T-cell (primary cell): ENCODE data around the gene KIAA0513. TPM values are rescaled to one million over a fixed set of nuclear protein-coding genes. Genes with fewer than 3 reads are reported as not detected.

Experiments used
- ATAC-seq, 4 experiments: fragments of 200-7000 bp in 3 of 4; fragments of 150-1000 bp in 1 of 4; cut with Tn5 transposase; replicated peaks in 1 of 4; 1 replicate in 3 of 4; 2 replicates in 1 of 4; pipeline ENCODE4 v1.10.0; 2021; ENCODE audit warnings: moderate library complexity in 3 of 4, mild to moderate bottlenecking in 2 of 4, moderate number of reproducible peaks in 1 of 4
- CTCF ChIA-PET, 2 donors: fragments of 300-600 bp; sonication (Branson Sonifier 250); formaldehyde crosslinking; loops; one replicate each; lab custom pipeline; 2022; ENCODE audit warnings: antibody characterized with exemption in 2 of 2; lab: Charles Lee
- POLR2A ChIA-PET, 2 donors: fragments of 300-600 bp; sonication (Branson Sonifier 250); formaldehyde crosslinking; loops; one replicate each; lab custom pipeline; 2022; ENCODE audit warnings: antibody characterized with exemption in 2 of 2; lab: Charles Lee
- DNase-seq, 35 experiments: peaks; one replicate each; pipeline versions ENCODE4 v3.0.0 to v3.0.0-alpha.2; 2013 to 2023
- H3K27ac ChIP-seq: one replicate; pipeline ENCODE4 v1.5.1; 2013; ENCODE audit warnings: low read length
- H3K27me3 ChIP-seq, 2 experiments: replicated peaks in 1 of 2; 1 replicate in 1 of 2; 2 replicates in 1 of 2; pipeline versions ENCODE4 v1.6.1 to v1.7.0; 2013; ENCODE audit warnings: low read length in 1 of 2, mixed read lengths in 1 of 2; ENCODE audit not compliant: control insufficient read depth in 2 of 2, insufficient read depth in 2 of 2; ENCODE audit errors: extremely low read depth in 1 of 2
- H3K36me3 ChIP-seq, 2 donors: 1 replicate in 1 of 2; 2 replicates in 1 of 2; pipeline versions ENCODE4 v1.6.1 to v1.7.0; 2013; ENCODE audit warnings: low read length in 1 of 2; ENCODE audit not compliant: control insufficient read depth in 2 of 2, insufficient read depth in 1 of 2; ENCODE audit errors: extremely low read depth in 1 of 2
- H3K4me1 ChIP-seq, 2 experiments: 1 replicate in 1 of 2; 2 replicates in 1 of 2; pipeline versions ENCODE4 v1.6.1 to v1.7.0; 2013; ENCODE audit warnings: low read length in 2 of 2, mixed read lengths in 1 of 2; ENCODE audit not compliant: insufficient read depth in 2 of 2, control insufficient read depth in 1 of 2; ENCODE audit errors: extremely low read depth in 1 of 2
- H3K4me3 ChIP-seq, 2 donors: 1 replicate in 1 of 2; 2 replicates in 1 of 2; pipeline versions ENCODE4 v1.5.1 to v1.7.0; 2013; ENCODE audit warnings: mild to moderate bottlenecking in 2 of 2, low read length in 1 of 2, moderate library complexity in 1 of 2; ENCODE audit not compliant: control insufficient read depth in 1 of 2; ENCODE audit errors: extremely low read depth in 1 of 2
- H3K9me3 ChIP-seq: 2 replicates; pipeline ENCODE4 v1.7.0; 2013
- H3K27ac Mint-ChIP-seq, 2 donors: one replicate each; pipeline ENCODE4 v1.8.0; 2020 to 2021; ENCODE audit warnings: mild to moderate bottlenecking in 2 of 2, mixed read lengths in 2 of 2
- H3K27me3 Mint-ChIP-seq, 2 donors: one replicate each; pipeline ENCODE4 v1.8.0; 2021 to 2022; ENCODE audit warnings: mixed read lengths in 2 of 2
- H3K36me3 Mint-ChIP-seq: one replicate; pipeline ENCODE4 v1.8.0; 2021; ENCODE audit warnings: mixed read lengths
- H3K4me1 Mint-ChIP-seq, 3 donors: one replicate each; pipeline ENCODE4 v1.8.0; 2020 to 2022; ENCODE audit warnings: mixed read lengths in 3 of 3, mild to moderate bottlenecking in 1 of 3
- H3K4me3 Mint-ChIP-seq, 3 donors: one replicate each; pipeline ENCODE4 v1.8.0; 2020 to 2022; ENCODE audit warnings: mild to moderate bottlenecking in 3 of 3, mixed read lengths in 3 of 3, moderate library complexity in 3 of 3
- H3K9me3 Mint-ChIP-seq, 3 donors: one replicate each; pipeline ENCODE4 v1.8.0; 2020 to 2022; ENCODE audit warnings: mixed read lengths in 3 of 3
- WGBS: methylation state at CpG from one replicate; pipeline ENCODE4 v1.1.5; 2013; ENCODE audit warnings: missing lambda C conversion rate; ENCODE audit not compliant: insufficient coverage; 5-methylcytosine and 5-hydroxymethylcytosine counted together
- total RNA-seq, 35 experiments: library from RNA in 6 of 35; stranded (reverse) in 6 of 35; fragments of 120-200 nt in 1 of 35; gene quantifications; one replicate each; pipeline versions ENCODE4 v1.2.1 to v1.2.4 and lab custom pipeline; 2013 to 2026

The KIAA0513 gene
- total RNA-seq, 5 donors from 2014 or later (not counting 1 experiment from before 2014, with no cell fraction given) = 9.2 to 19.7 (median 17.2) TPM

DNA sequence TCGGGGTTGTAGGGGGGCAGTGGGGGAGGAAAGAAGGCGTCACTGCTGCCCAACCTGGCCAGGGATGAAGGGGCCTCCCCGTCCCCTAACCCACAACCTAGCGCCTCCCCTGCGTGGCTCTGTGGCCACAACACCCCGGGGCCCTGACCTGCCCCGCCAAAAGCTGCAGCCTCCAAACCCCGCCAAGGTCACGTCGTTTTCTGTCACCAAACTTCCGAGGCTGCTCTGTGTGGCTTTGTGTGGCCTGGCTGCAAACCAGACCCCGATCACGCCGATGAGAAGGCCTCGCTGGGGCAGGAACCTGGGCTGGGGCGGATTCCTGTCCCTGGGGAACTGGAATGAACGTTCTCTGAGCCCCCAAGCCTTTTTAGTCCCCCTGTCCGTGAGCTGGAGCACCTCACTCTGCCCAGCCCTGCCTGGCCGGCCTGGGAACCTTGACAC lies 115.2 kb downstream of the KIAA0513 start:
- Mint-ChIP-seq H3K36me3 (no peaks in the 10 kb centered on the region), H3K27me3 (peaks cover 21 to 43% of the 10 kb centered on the region in 2 donors), H3K9me3 (no peaks in the 10 kb centered on the region), H3K27ac (no peak overlapping the region), H3K4me3 (no peak overlapping the region), H3K4me1 (peaks cover 3 to 9% (median 3%) of the 10 kb centered on the region in 3 donors)
- Histone ChIP-seq H3K36me3 (no peaks in the 10 kb centered on the region), H3K4me3 (no peak overlapping the region), H3K9me3 (no peaks in the 10 kb centered on the region), H3K27me3 (peaks cover 0 to 66% of the 10 kb centered on the region in 2 experiments), H3K4me1 (no peaks in the 10 kb centered on the region), H3K27ac (no peak overlapping the region)
- ChIA-PET POLR2A (no interaction called here), CTCF (no interaction called here)
- DNase-seq (no peak), ATAC-seq (no peak)
- WGBS = 45% methylated on average over 17 of the region's 19 CpGs

Other genes with a start within 250 kb of the KIAA0513 start
- gene CRISPLD2, start 207.8 kb upstream of the KIAA0513 start, total RNA-seq = 1 to 10 TPM in 4 of 5 donors, under 1 TPM in 1; 0.76 to 2.8 (median 1.8) TPM
- 10 to 100 TPM; 33.5 to 43.9 (median 38.7) TPM for gene ZDHHC7, start 16.3 kb upstream of the KIAA0513 start, total RNA-seq
- gene CIBAR2, start 84.7 kb downstream of the KIAA0513 start, total RNA-seq = not detected